ENCODE measurements around the gene ARSJ. TPM values are rescaled to one million over a fixed set of nuclear protein-coding genes. Genes with fewer than 3 reads are reported as not detected.

ARSJ gene
- total RNA-seq, 6 donors from 2014 or later = 5.4 to 29.3 (median 14.8) TPM

DNA sequence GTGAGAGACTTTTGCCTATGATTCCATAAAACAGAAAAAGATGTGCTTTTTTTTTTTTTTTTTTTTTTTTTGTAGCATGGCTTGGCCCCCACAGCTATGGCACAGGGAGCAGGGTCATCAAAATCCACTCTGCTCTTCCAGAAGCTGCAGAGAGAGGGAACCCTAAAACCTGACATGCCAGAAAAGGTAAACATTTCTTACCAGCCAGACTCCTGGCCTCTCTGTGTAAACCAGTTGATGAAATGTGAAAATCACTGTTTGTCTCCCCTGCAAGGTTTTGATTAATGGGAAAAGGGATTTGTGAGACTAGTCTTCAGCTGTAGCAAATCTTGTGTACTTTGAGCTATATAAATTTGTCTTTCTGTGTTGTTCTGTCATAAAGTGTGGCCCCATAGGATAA, 105.9 kb downstream of the ARSJ start:
- no peaks in the 10 kb centered on the region for H3K27me3 ChIP-seq
- no peaks in the 10 kb centered on the region for H3K4me1 ChIP-seq
- TF ChIP-seq POLR2AphosphoS5 (IDR thresholded peaks at IDR 0.05) (no peak), POLR2A (IDR thresholded peaks at IDR 0.05) (no peak), EP300 (IDR thresholded peaks at IDR 0.05) (no peak)
- TF ChIP-seq, protein P1, sequence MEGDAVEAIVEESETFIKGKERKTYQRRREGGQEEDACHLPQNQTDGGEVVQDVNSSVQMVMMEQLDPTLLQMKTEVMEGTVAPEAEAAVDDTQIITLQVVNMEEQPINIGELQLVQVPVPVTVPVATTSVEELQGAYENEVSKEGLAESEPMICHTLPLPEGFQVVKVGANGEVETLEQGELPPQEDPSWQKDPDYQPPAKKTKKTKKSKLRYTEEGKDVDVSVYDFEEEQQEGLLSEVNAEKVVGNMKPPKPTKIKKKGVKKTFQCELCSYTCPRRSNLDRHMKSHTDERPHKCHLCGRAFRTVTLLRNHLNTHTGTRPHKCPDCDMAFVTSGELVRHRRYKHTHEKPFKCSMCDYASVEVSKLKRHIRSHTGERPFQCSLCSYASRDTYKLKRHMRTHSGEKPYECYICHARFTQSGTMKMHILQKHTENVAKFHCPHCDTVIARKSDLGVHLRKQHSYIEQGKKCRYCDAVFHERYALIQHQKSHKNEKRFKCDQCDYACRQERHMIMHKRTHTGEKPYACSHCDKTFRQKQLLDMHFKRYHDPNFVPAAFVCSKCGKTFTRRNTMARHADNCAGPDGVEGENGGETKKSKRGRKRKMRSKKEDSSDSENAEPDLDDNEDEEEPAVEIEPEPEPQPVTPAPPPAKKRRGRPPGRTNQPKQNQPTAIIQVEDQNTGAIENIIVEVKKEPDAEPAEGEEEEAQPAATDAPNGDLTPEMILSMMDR (IDR thresholded peaks at IDR 0.05) = no peak
- no peak overlapping the region for H3K27ac ChIP-seq
- H3K36me3 ChIP-seq = no peaks in the 10 kb centered on the region
- DNase-seq (no peak), ATAC-seq (ENCODE audit: low FRiP score in 2 of 2) (no peak)
- H3K4me3 ChIP-seq = no peak overlapping the region
- H3K9me3 ChIP-seq = no peaks in the 10 kb centered on the region

DNA sequence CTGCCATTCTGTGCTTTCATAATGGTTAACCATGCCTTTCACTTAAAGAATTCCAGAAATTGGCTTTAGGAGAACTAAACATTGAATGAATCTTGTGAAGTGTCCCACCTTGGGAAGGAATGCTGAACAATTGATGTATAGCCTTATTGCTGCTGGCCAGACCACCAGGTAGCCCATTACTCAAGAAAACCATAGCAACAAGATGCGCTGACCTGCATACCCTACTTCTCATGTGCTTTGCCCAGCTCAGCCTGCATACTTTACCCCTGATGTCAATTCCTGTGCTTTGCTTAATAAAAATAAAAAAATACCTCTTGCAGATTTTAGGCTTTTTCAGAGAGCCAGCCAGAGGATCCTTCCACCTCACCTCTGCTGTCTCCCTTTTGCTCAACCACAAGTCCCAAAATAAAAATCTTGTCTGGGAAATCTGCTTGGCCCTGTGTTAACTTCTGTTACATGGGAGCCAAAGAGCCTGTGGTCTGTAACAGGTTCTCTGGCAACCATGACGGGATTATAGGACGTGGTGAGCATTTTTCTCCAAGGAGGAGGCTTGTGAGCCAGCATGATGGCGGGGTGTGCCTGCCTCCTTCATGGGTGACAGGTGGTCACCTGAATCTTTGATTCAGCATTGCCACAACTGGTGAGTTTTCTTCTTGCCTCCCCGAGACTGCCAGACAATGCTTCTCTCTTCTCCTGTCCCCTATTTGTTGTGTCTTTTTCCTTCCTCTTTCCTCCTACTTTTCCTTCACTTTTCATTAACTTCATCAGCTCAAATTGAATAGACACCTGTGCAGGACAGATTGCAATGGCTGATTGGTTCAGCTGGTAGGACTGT, 106.8 kb downstream of the ARSJ start:
- 89 to 92% methylated on average over 5 of the region's 5 CpGs for WGBS, 2 donors
- Histone ChIP-seq H3K4me3 (no peak overlapping the region), H3K9me3 (no peaks in the 10 kb centered on the region), H3K27me3 (no peaks in the 10 kb centered on the region), H3K36me3 (no peaks in the 10 kb centered on the region), H3K4me1 (no peaks in the 10 kb centered on the region), H3K27ac (no peak overlapping the region)
- ATAC-seq (ENCODE audit: low FRiP score in 2 of 2) = no peak
- TF ChIP-seq POLR2A (IDR thresholded peaks at IDR 0.05) = no peak
- TF ChIP-seq, protein P1 (IDR thresholded peaks at IDR 0.05) = no peak
- no peak for TF ChIP-seq EP300 (IDR thresholded peaks at IDR 0.05)
- no peak for TF ChIP-seq POLR2AphosphoS5 (IDR thresholded peaks at IDR 0.05)
- DNase-seq = no peak

DNA sequence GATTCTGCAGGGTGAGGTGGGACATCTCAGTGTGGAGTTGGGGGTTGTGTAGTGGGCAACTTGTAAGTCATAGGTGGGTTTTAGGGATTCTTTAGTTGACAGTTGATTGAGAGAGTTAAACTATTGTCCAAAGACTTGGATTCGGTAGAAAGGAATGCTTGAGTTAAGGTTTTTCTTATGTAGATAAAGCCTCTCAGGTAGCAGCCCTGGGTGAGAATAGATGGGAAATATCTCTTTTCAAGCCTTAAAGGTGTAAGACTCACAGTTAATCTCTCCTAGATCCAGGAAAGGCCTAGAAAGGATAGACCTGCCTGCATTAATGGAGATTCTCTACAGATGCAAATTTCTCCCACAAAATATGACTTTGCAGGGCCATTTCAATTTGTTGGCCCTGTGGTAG, 108.4 kb downstream of the ARSJ start:
- Histone ChIP-seq H3K4me3 (no peak overlapping the region), H3K4me1 (no peaks in the 10 kb centered on the region), H3K9me3 (no peaks in the 10 kb centered on the region), H3K36me3 (no peaks in the 10 kb centered on the region), H3K27ac (no peak overlapping the region), H3K27me3 (no peaks in the 10 kb centered on the region)
- no peak for TF ChIP-seq POLR2A (IDR thresholded peaks at IDR 0.05)
- TF ChIP-seq POLR2AphosphoS5 (IDR thresholded peaks at IDR 0.05) = no peak
- TF ChIP-seq EP300 (IDR thresholded peaks at IDR 0.05) = no peak
- TF ChIP-seq, protein P1 (IDR thresholded peaks at IDR 0.05) = no peak
- ATAC-seq (ENCODE audit: low FRiP score in 2 of 2) (no peak), DNase-seq (no peak)
- 92 to 96% methylated on average over 1 of the region's 1 CpG for WGBS, 2 donors

DNA sequence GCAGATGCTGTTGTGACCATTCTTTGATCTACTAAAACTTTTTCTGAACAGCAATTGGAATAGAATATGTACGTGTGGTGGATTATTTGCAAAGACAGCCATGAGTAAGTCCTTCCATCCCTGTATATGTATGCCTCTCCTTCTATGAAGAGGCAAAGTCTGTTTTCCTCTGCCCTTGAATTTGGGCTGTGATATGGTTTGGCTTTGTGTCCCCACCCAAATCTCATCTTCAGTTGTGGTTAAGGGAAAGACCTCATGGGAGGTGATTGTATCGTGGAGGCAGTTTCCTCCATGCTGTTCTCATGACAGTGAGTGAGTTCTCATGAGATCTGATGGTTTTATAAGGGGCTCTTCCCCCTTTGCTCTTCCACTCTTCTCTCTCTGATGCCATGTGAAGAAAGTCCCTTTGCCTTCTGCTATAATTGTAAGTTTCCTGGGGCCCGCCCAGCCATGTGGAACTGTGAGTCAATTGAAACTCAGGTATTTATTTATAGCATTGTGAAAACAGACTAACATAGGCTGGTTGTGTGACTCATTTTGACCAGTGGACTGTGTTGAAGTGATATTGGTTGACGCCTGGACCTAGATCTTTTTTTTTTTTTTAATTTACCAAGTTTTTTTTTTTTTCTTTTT, 109.6 kb downstream of the ARSJ start:
- no peak overlapping the region for H3K4me3 ChIP-seq
- DNase-seq (no peak), ATAC-seq (ENCODE audit: low FRiP score in 2 of 2) (no peak)
- H3K36me3 ChIP-seq = no peaks in the 10 kb centered on the region
- H3K9me3 ChIP-seq = no peaks in the 10 kb centered on the region
- H3K27ac ChIP-seq = no peak overlapping the region
- H3K27me3 ChIP-seq = no peaks in the 10 kb centered on the region
- 84 to 89% methylated on average over 4 of the region's 4 CpGs for WGBS, 2 donors
- H3K4me1 ChIP-seq = no peaks in the 10 kb centered on the region
- TF ChIP-seq, protein P1 (IDR thresholded peaks at IDR 0.05) = no peak
- TF ChIP-seq POLR2AphosphoS5 (IDR thresholded peaks at IDR 0.05) (no peak), POLR2A (IDR thresholded peaks at IDR 0.05) (no peak), EP300 (IDR thresholded peaks at IDR 0.05) (no peak)
